HepG2 (cell line): Measurements from ENCODE around the gene MT1G. TPM values are rescaled to one million over a fixed set of nuclear protein-coding genes. Genes with fewer than 3 reads are reported as not detected.

Experiments used
- ATAC-seq: fragments of 200-7000 bp; cut with Tn5 transposase; 3 replicates; pipeline ENCODE4 v1.9.1; 2020; ENCODE audit warnings: mild to moderate bottlenecking, moderate library complexity
- BruUV-seq: library from RNA; stranded (reverse); fragments of 400-500 nt; replicated peaks from 2 replicates; lab custom pipeline; 2021; lab: Mats Ljungman, UMichigan
- CTCF ChIA-PET: fragments of 300-600 bp; formaldehyde crosslinking; extraction: SDS; loops from one replicate; lab custom pipeline; 2021; ENCODE audit warnings: low total read pairs, inconsistent platforms, low intra/inter-chr PET ratio; lab: Yijun Ruan, JAX
- POLR2A ChIA-PET: fragments of 350-600 bp; sonication (Branson Sonifier 250); formaldehyde crosslinking; loops from one replicate; lab custom pipeline; 2020; ENCODE audit warnings: antibody characterized with exemption, inconsistent platforms; lab: Yijun Ruan, JAX
- DNase-seq: peaks from one replicate; pipeline ENCODE4 v3.0.0-alpha.2; 2015; ENCODE audit warnings: low spot score
- FAIRE-seq: peaks from 3 replicates; lab custom pipeline; 2011; peaks lifted over from hg19 to GRCh38; lab: Jason Lieb, UNC
- H2AFZ ChIP-seq: one replicate; pipeline ENCODE4 v1.6.1; 2011; ENCODE audit warnings: low read length, inconsistent platforms
- H3K27ac ChIP-seq: fragments of 300-600 bp; 3 replicates; pipeline ENCODE4 v1.8.0; 2011; ENCODE audit warnings: mixed run types, mild to moderate bottlenecking, mixed read lengths, low read length, inconsistent platforms; ENCODE audit not compliant: insufficient read depth; ENCODE audit errors: extremely low read length
- H3K27me3 ChIP-seq, 2 experiments: fragments of 200-600 bp in 1 of 2; 2 replicates in 1 of 2; 3 replicates in 1 of 2; pipeline versions ENCODE4 v1.6.0 to v1.8.0; 2011; ENCODE audit warnings: low read length in 2 of 2, mild to moderate bottlenecking in 2 of 2, moderate library complexity in 2 of 2, inconsistent platforms in 1 of 2; ENCODE audit not compliant: insufficient read depth in 2 of 2, control insufficient read depth in 1 of 2
- H3K36me3 ChIP-seq, 2 experiments: fragments of 200-600 bp in 1 of 2; replicated peaks in 1 of 2; 2 replicates in 1 of 2; 3 replicates in 1 of 2; pipeline versions ENCODE4 v1.5.1 to v1.8.0; 2011; ENCODE audit warnings: low read length in 2 of 2, inconsistent platforms in 1 of 2; ENCODE audit not compliant: insufficient read depth in 2 of 2, control insufficient read depth in 1 of 2
- H3K4me1 ChIP-seq: 2 replicates; pipeline ENCODE4 v1.5.1; 2012; ENCODE audit warnings: low read length, inconsistent platforms; ENCODE audit not compliant: insufficient read depth
- H3K4me2 ChIP-seq: 2 replicates; pipeline ENCODE4 v1.6.0; 2011; ENCODE audit warnings: low read depth, low read length, inconsistent platforms
- H3K4me3 ChIP-seq, 3 experiments: fragments of 200-600 bp in 1 of 3; sonication (generic), shearing (Covaris generic) in 1 of 3; replicated peaks in 1 of 3; 2 replicates each; pipeline ENCODE4 v1.5.1; 2011 to 2016; ENCODE audit warnings: low read length in 3 of 3, inconsistent platforms in 2 of 3, low read depth in 2 of 3, mild to moderate bottlenecking in 2 of 3, control low read depth in 1 of 3, mixed read lengths in 1 of 3; ENCODE audit not compliant: insufficient read depth in 1 of 3
- H3K79me2 ChIP-seq: one replicate; pipeline ENCODE4 v1.6.1; 2011; ENCODE audit warnings: low read length, inconsistent platforms; ENCODE audit not compliant: insufficient read depth
- H3K9ac ChIP-seq: 2 replicates; pipeline ENCODE4 v1.6.0; 2011; ENCODE audit warnings: mild to moderate bottlenecking, low read depth, low read length, inconsistent platforms; ENCODE audit not compliant: insufficient read depth
- H3K9me3 ChIP-seq: 2 replicates; pipeline ENCODE4 v1.5.1; 2012; ENCODE audit warnings: mild to moderate bottlenecking, low read length
- H4K20me1 ChIP-seq: 2 replicates; pipeline ENCODE4 v1.6.0; 2011; ENCODE audit warnings: inconsistent platforms, mild to moderate bottlenecking, low read length, moderate library complexity; ENCODE audit not compliant: insufficient read depth
- GRHL1 ChIP-seq: sonication (generic); formaldehyde crosslinking; conservative IDR thresholded peaks from 2 replicates; pipeline ENCODE4 v1.8.0; 2022; ENCODE audit warnings: missing genetic modification reagents
- HMG20A ChIP-seq: IDR thresholded peaks from 2 replicates; pipeline ENCODE4 v1.6.1; 2016; ENCODE audit warnings: borderline replicate concordance
- MBNL3 ChIP-seq: fragments of 250-450 bp; sonication (Bioruptor Pico); conservative IDR thresholded peaks from 2 replicates; pipeline ENCODE4 v1.8.0; 2022; ENCODE audit warnings: mild to moderate bottlenecking, inconsistent platforms
- POLR2G ChIP-seq: fragments of 200-400 bp; formaldehyde crosslinking; IDR thresholded peaks from 2 replicates; pipeline ENCODE4 v1.6.1; 2018; ENCODE audit warnings: mild to moderate bottlenecking, low read depth, low read length, moderate library complexity
- SCMH1 ChIP-seq: sonication (generic); formaldehyde crosslinking; IDR thresholded peaks from 2 replicates; pipeline ENCODE4 v1.9.0; 2021; ENCODE audit warnings: missing genetic modification reagents, mild to moderate bottlenecking, borderline replicate concordance
- SSRP1 ChIP-seq: IDR thresholded peaks from 2 replicates; pipeline ENCODE4 v1.6.1; 2016; ENCODE audit warnings: control low read depth
- ZNF841 ChIP-seq: sonication (generic); formaldehyde crosslinking; IDR thresholded peaks from 2 replicates; pipeline ENCODE4 v1.8.1; 2023; ENCODE audit warnings: missing genetic modification reagents, borderline replicate concordance
- WGBS: methylation state at CpG from one replicate; pipeline ENCODE4 v1.1.6; 2017; ENCODE audit warnings: low lambda C conversion rate; 5-methylcytosine and 5-hydroxymethylcytosine counted together
- in situ Hi-C: cut with HindIII; loops from 2 replicates; pipeline ENCODE4 v1.10.0; 2017; ENCODE audit warnings: low pct_unique_long_range_greater_than_20kb; ENCODE audit not compliant: extremely low pct_ligation_motif_present
- intact Hi-C: fragments of 100-400 bp; cut with micrococcal nuclease; formaldehyde crosslinking; loops from one replicate; pipeline ENCODE4 v1.10.0; 2022; ENCODE audit not compliant: unreplicated experiment
- polyA plus RNA-seq, 8 experiments: library from polyadenylated mRNA; depleted of rRNA in 3 of 8; stranded (reverse) in 7 of 8; unstranded in 1 of 8; fragments of >200 nt; fragmentation: Illumina TruSeq in 4 of 8; extraction: Trizol in 4 of 8; gene quantifications; 2 replicates each; pipeline versions ENCODE4 v1.2.1 to v1.2.3, GENCODE V29; 2011 to 2016; ENCODE audit warnings: low read depth in 4 of 8, missing spikeins in 1 of 8, mixed read lengths in 1 of 8; ENCODE audit not compliant: insufficient read depth in 1 of 8
- total RNA-seq, 5 experiments: library from RNA; depleted of rRNA; stranded (reverse); fragments of >200 nt; fragmentation: Illumina TruSeq; extraction: Trizol; gene quantifications; 2 replicates each; pipeline ENCODE4 v1.2.3, GENCODE V29; 2016; ENCODE audit warnings: low read depth in 1 of 5
- TF ChIP-seq, protein P1 (sequence below): IDR thresholded peaks from 2 replicates; pipeline ENCODE4 v1.6.1; 2012; ENCODE audit warnings: low read length, improper control_type of control experiment
- TF ChIP-seq, protein P2 (sequence below): IDR thresholded peaks from 2 replicates; pipeline ENCODE4 v1.6.1; 2016; ENCODE audit warnings: missing compliant biosample characterization, missing genetic modification reagents, borderline replicate concordance

MT1G gene
- total and polyA plus RNA-seq, 2 of the 13 experiments (the other 11 are each of a cell fraction or from before 2014, with no cell fraction given): 3.6 to 377 TPM

- no peak for TF ChIP-seq ZNF841 (CRISPR knock-in tag)
- no peak for TF ChIP-seq HMG20A (CRISPR knock-in tag)
- TF ChIP-seq, protein P1, sequence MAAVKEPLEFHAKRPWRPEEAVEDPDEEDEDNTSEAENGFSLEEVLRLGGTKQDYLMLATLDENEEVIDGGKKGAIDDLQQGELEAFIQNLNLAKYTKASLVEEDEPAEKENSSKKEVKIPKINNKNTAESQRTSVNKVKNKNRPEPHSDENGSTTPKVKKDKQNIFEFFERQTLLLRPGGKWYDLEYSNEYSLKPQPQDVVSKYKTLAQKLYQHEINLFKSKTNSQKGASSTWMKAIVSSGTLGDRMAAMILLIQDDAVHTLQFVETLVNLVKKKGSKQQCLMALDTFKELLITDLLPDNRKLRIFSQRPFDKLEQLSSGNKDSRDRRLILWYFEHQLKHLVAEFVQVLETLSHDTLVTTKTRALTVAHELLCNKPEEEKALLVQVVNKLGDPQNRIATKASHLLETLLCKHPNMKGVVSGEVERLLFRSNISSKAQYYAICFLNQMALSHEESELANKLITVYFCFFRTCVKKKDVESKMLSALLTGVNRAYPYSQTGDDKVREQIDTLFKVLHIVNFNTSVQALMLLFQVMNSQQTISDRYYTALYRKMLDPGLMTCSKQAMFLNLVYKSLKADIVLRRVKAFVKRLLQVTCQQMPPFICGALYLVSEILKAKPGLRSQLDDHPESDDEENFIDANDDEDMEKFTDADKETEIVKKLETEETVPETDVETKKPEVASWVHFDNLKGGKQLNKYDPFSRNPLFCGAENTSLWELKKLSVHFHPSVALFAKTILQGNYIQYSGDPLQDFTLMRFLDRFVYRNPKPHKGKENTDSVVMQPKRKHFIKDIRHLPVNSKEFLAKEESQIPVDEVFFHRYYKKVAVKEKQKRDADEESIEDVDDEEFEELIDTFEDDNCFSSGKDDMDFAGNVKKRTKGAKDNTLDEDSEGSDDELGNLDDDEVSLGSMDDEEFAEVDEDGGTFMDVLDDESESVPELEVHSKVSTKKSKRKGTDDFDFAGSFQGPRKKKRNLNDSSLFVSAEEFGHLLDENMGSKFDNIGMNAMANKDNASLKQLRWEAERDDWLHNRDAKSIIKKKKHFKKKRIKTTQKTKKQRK: no peak
- no peak for TF ChIP-seq SSRP1
These were observed 21.3 kb upstream of the MT1G start (continued) for GRCh38 chr16:56689171-56689570.

- no peak overlapping the region for H3K27ac ChIP-seq
- peak; percentile 66 for ATAC-seq
- in situ Hi-C loops: no loop called here
- no peaks in the 10 kb centered on the region for H3K27me3 ChIP-seq
- WGBS: 0% methylated on average over 1 of the region's 1 CpG
- no peak overlapping the region for H2AFZ ChIP-seq
- no peak overlapping the region for H3K4me3 ChIP-seq
- H3K9ac ChIP-seq: no peak overlapping the region
- FAIRE-seq: no peak
- no peaks in the 10 kb centered on the region for H3K79me2 ChIP-seq
- ChIA-PET CTCF (no interaction called here), POLR2A (no interaction called here)
- H4K20me1 ChIP-seq: no peaks in the 10 kb centered on the region
- intact Hi-C loops: no loop called here
- H3K9me3 ChIP-seq: peaks cover 10% of the 10 kb centered on the region
- H3K4me1 ChIP-seq: peaks cover 30% of the 10 kb centered on the region
- no peaks in the 10 kb centered on the region for H3K36me3 ChIP-seq
- no peak for TF ChIP-seq MBNL3 (CRISPR knock-in tag)
- TF ChIP-seq POLR2G: no peak
- no peak for TF ChIP-seq SCMH1 (CRISPR knock-in tag)
- TF ChIP-seq, protein P2, sequence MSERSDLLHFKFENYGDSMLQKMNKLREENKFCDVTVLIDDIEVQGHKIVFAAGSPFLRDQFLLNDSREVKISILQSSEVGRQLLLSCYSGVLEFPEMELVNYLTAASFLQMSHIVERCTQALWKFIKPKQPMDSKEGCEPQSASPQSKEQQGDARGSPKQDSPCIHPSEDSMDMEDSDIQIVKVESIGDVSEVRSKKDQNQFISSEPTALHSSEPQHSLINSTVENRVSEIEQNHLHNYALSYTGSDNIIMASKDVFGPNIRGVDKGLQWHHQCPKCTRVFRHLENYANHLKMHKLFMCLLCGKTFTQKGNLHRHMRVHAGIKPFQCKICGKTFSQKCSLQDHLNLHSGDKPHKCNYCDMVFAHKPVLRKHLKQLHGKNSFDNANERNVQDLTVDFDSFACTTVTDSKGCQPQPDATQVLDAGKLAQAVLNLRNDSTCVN (CRISPR knock-in tag): no peak
- no peak for TF ChIP-seq GRHL1 (CRISPR knock-in tag)
- no peak overlapping the region for H3K4me2 ChIP-seq
- BruUV-seq: no TSS peak
- DNase-seq: no peak
These were observed 20.9 kb upstream of the MT1G start for GRCh38 chr16:56688762-56689161.
